Bronchial epithelial cell (primary cell): ENCODE results near the gene ARHGAP23. TPM values are rescaled to one million over a fixed set of nuclear protein-coding genes. Genes with fewer than 3 reads are reported as not detected.

Experiments
- DNase-seq: peaks from one replicate; pipeline ENCODE4 v3.0.0-alpha.2; 2010; ENCODE audit warnings: low read depth
- FAIRE-seq: peaks from 2 replicates; lab custom pipeline; 2011; peaks lifted over from hg19 to GRCh38; lab: Jason Lieb, UNC
- H3K27me3 ChIP-seq: 2 replicates; pipeline ENCODE4 v1.5.1; 2011; ENCODE audit warnings: low read length; ENCODE audit not compliant: control insufficient read depth, insufficient read depth
- H3K36me3 ChIP-seq: 2 replicates; pipeline ENCODE4 v1.5.1; 2011; ENCODE audit warnings: low read length; ENCODE audit not compliant: control insufficient read depth, insufficient read depth
- H3K4me3 ChIP-seq: 2 replicates; pipeline ENCODE4 v1.5.1; 2011; ENCODE audit warnings: mild to moderate bottlenecking, low read depth, low read length, control low read depth
- CTCF ChIP-seq: IDR thresholded peaks from 2 replicates; pipeline ENCODE4 v1.5.1; 2011; ENCODE audit warnings: mild to moderate bottlenecking, moderate library complexity, low read length, control low read depth, inconsistent platforms; ENCODE audit not compliant: insufficient read depth, severe bottlenecking
- total RNA-seq: library from RNA; depleted of rRNA; stranded (reverse); fragments of >200 nt; gene quantifications from 2 replicates; pipeline ENCODE4 v1.2.1, GENCODE V29; 2014

ARHGAP23 gene
- total RNA-seq, 1 donor from 2014 or later: 15.8 TPM

GRCh38 chr17:38457577-38458371 lies 29.5 kb downstream of the ARHGAP23 start:
- TF ChIP-seq CTCF: no peak
- Histone ChIP-seq H3K27me3 (no peaks in the 10 kb centered on the region), H3K4me3 (no peak overlapping the region), H3K36me3 (peaks cover 29% of the 10 kb centered on the region)
- FAIRE-seq (no peak), DNase-seq (no peak)

- no peak for TF ChIP-seq CTCF
- FAIRE-seq (no peak), DNase-seq (no peak)
- Histone ChIP-seq H3K27me3 (no peaks in the 10 kb centered on the region), H3K4me3 (no peak overlapping the region), H3K36me3 (peaks cover 36% of the 10 kb centered on the region)
Observed at GRCh38 chr17:38458521-38458920, 30.3 kb downstream of the ARHGAP23 start.

- Histone ChIP-seq H3K4me3 (no peak overlapping the region), H3K27me3 (no peaks in the 10 kb centered on the region), H3K36me3 (peaks cover 41% of the 10 kb centered on the region)
- TF ChIP-seq CTCF: no peak
- no peak for DNase-seq
- no peak for FAIRE-seq
Observed at GRCh38 chr17:38459567-38459966, 31.3 kb downstream of the ARHGAP23 start.

- Histone ChIP-seq H3K36me3 (peaks cover 41% of the 10 kb centered on the region), H3K27me3 (no peaks in the 10 kb centered on the region), H3K4me3 (no peak overlapping the region)
- no peak for DNase-seq
- FAIRE-seq: no peak
- TF ChIP-seq CTCF: no peak
Observed at GRCh38 chr17:38460082-38460715, 31.9 kb downstream of the ARHGAP23 start.

GRCh38 chr17:38460716-38461630 lies 32.7 kb downstream of the ARHGAP23 start:
- peaks cover 41% of the 10 kb centered on the region for H3K36me3 ChIP-seq
- DNase-seq (no peak), FAIRE-seq (no peak)
- TF ChIP-seq CTCF: no peak
- no peaks in the 10 kb centered on the region for H3K27me3 ChIP-seq
- no peak overlapping the region for H3K4me3 ChIP-seq
